Hepatic stellate cell (primary cell): Measurements from ENCODE around the gene ITGAV.

ENCODE experiments used
- DNase-seq: peaks from one replicate; pipeline ENCODE4 v3.0.0; 2011; ENCODE audit warnings: low spot score

ITGAV gene

GRCh38 chr2:186718122-186718521, 128.3 kb downstream of the ITGAV start:
- DNase-seq = no peak

GRCh38 chr2:186718903-186719302, 129.0 kb downstream of the ITGAV start:
- DNase-seq = no peak

GRCh38 chr2:186721956-186722355, 132.1 kb downstream of the ITGAV start:
- no peak for DNase-seq

GRCh38 chr2:186724736-186725135, 134.9 kb downstream of the ITGAV start:
- DNase-seq = no peak

GRCh38 chr2:186725783-186726182, 135.9 kb downstream of the ITGAV start:
- no peak for DNase-seq

- DNase-seq = peak; percentile 6
Measured at GRCh38 chr2:186726938-186727337, 137.1 kb downstream of the ITGAV start.

GRCh38 chr2:186728631-186729030, 138.8 kb downstream of the ITGAV start:
- no peak for DNase-seq
